ENCODE results near the gene SENP6.
"Not testable (repeated sequence)": the region's sequence is repeated elsewhere in the genome, so short reads cannot be mapped to it uniquely, and the experiment has no call there.

The SENP6 gene

DNA sequence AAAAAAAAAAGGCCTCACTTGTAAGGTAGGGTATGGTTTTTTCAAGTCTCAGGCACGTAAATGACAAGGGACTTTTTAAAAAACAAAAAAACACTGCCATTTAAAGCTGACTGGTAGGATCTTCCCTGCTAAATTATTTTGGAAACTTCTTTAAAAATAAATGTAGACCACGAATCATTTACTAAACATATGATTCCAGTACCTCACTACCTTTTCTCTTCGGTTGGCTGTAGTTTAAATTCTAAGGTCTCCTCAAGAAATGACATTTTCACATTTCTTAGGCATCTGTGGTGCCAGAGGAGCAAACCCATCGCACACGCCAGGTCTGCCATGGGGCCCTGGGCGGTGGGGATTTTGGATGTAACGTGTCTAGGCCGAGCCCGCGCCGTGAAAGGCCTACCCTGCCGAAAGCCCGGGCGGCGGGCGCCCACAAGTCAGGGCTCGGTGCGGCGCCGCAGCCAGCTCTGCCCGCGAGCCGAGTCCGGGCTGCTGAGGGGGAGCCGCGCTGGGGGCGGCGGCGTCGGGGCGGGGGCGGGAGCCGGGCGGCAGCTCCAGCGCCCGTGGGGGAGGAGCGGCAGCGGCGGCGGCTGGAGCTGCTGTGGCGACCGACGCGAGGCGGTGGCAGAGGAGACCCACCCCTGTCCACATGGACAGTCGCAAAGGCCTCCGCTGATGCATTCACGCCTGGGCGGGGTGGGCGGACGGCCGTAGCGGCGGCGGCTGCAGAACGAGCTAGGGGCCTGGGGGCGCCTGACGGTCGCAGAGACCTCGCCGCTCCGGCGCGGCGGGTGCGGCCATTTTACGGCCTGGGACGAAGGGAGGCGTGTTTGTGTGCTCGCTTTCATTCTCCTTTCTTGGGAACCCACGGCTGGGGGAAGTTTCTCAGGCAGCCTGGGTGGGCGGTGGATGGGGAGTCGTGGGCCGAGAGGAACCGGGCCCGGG is at the start of gene SENP6:
SENP6 (plus strand) TSS at position 577 of the 942 bp plus-strand sequence. CDS start 645 bp downstream, outside the sequence.
- peak; percentile 65 to 66 for DNase-seq (ENCODE audit: low read depth in 2 of 2)

DNA sequence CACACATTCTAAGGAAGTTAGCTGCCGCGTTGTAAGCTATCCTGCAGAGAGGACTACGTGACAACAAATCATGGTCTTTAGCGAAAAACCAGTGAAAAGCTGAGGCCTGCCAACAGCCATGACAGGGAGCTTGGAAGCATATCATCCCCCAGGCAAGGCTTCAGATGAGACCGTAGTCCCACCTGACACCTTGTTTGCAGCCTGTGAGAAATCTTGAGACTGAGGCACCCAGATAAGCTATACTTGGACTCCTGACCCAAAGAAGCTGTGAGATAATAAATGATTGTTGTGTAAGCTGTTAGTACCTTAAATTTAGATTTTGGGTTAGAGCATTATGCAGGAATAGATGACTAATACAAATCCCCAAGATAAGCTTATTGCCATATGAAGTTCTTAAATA is 45.4 kb upstream of the SENP6 start:
- DNase-seq (ENCODE audit: low read depth in 2 of 2): no peak

DNA sequence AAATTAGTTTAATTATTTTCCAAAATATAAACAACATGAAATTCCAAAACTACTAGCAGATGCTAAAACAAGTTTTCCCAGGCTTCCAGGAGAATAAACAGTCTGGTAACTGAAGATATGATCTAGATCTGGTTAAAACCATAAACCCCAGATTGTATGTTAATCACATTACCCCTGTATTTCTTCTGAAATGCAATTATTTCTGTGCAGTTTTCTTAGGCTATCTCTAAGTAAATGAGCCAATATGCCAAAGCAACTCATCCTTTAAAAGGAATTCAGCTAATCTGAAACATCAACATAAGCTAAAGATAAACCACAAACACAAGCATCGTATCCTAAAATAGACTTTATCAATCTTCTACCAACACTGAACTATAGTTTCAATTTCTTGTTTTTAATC is 44.6 kb upstream of the SENP6 start:
- DNase-seq (ENCODE audit: low read depth in 2 of 2): no peak

GRCh38 chr6:75563032-75563431 is 38.6 kb upstream of the SENP6 start:
- DNase-seq (ENCODE audit: low read depth in 2 of 2): no peak

- no peak for DNase-seq (ENCODE audit: low read depth in 2 of 2)
These were observed 35.4 kb upstream of the SENP6 start for GRCh38 chr6:75566137-75566767.

DNA sequence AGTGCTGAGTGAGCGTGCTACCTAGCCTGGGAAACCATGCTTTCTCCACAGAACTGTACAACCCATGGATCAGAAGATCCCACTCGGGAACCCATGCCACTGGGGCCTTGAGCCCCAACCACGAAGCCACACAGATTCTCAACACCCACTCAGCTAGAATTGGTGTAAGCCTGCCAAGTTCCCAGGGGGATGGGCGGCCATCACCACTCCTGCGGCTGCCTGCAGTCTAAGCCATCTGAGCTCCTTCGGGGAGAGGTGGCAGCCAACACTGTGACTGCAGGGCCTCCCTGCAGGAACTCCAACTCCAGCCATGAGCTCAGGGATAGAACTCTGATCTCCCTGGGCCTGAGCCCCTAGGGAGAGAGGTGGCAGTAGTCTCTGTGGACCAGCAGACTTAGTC is 33.6 kb upstream of the SENP6 start:
- DNase-seq (ENCODE audit: low read depth in 2 of 2): no peak

DNA sequence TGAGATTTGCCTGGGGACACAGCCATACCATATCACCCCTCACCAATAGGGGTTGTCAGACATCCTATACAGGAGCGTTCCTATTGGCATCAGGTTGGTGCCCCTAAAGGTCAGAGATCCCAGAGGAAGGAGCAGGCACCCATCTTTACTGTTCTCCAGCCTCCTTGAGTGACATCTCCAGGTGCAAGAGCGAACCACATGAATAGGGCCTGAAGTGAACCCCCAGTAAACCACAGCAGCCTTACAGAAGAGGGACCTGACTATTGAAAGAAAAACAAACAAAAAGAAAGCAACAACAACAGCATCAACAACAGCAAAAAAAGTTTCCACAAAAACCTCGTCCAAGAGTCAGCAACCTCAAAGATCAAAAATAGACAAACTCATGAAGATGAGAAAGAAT is 32.7 kb upstream of the SENP6 start:
- DNase-seq (ENCODE audit: low read depth in 2 of 2): no peak

DNA sequence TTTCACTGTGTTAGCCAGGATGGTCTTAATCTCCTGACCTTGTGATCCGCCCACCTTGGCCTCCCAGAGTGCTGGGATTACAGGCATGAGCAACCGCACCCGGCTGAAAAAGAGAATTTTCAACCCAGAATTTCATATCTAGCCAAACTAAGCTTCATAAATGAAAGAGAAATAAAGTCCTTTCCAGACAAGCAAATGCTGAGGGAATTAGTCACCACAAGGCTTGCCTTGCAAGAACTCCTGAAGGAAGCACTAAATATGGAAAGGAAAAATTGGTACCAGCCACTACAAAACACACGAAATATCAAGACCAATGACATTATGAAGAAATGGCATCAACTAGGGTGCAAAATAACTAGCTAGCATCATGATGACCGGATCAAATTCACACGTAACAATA is 31.0 kb upstream of the SENP6 start:
- DNase-seq (ENCODE audit: low read depth in 2 of 2): not testable (repeated sequence)

GRCh38 chr6:75572072-75572471 is 29.6 kb upstream of the SENP6 start:
- no peak for DNase-seq (ENCODE audit: low read depth in 2 of 2)

GRCh38 chr6:75579951-75580350 is 21.7 kb upstream of the SENP6 start:
- no peak for DNase-seq (ENCODE audit: low read depth in 2 of 2)

DNA sequence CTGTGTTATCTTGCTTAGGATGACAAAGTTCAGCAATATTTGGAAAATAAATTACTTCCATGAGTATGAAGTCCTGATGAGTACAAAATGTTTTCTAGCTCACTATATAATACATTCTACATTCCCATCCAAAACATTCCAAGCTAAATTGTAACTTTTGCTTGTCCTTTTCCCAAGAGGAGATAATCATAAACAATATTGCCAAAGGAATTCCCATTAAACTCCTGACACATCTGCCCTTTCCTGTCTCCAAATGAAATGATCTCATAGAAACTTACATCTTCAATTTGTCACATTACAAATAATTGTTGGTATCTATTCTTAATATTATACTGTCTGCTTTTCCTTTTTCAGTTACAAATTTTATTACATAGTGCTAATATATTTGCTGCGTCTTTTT is 20.4 kb upstream of the SENP6 start:
- DNase-seq (ENCODE audit: low read depth in 2 of 2): no peak

- DNase-seq (ENCODE audit: low read depth in 2 of 2): not testable (repeated sequence)
These were observed 17.1 kb upstream of the SENP6 start for GRCh38 chr6:75584552-75584951.

DNA sequence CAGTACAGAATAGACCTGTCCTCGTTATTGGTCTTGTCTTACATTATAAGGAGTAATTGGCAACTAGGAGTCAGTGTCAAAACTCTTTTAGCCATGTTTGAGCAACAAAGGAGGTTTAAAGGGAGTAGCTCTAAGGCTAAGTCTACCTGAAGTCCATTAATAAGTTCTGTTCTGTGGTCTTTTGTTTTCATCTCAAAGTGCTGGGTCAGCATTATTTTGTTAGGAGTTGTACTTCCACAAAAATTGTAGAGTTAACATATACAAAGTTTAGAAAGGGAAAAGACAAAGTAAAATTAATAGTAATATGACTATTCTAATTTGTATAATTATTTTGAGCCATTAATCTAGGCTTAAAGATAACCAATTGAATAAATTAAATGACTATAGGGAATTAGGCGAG is 12.7 kb upstream of the SENP6 start:
- DNase-seq (ENCODE audit: low read depth in 2 of 2): no peak

DNA sequence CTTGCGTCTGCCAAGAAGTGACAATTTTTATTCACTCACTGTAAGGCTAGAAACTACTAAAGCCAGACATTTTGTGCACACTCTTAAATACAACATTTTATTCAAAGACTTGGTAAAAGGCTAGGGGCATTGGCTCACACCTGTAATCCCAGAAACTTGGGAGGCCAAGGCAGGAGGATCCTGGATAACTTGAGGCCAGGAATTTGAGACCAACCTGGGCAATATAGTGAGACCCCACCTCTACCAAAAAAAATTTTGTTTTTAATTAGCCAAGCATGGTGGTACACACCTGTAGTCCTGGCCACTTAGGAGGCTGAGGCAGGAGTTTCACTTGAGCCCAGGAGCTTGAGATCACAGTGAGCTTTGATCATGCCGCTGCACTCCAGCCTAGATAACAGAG is 11.3 kb upstream of the SENP6 start:
- no peak for DNase-seq (ENCODE audit: low read depth in 2 of 2)

GRCh38 chr6:75596380-75596779 is 5.3 kb upstream of the SENP6 start:
- not testable (repeated sequence) for DNase-seq (ENCODE audit: low read depth in 2 of 2)

GRCh38 chr6:75600768-75601167 is 912 bp upstream of the SENP6 start:
- DNase-seq (ENCODE audit: low read depth in 2 of 2): no peak

GRCh38 chr6:75602246-75603105 is 796 bp downstream of the SENP6 start:
- no peak for DNase-seq (ENCODE audit: low read depth in 2 of 2)

DNA sequence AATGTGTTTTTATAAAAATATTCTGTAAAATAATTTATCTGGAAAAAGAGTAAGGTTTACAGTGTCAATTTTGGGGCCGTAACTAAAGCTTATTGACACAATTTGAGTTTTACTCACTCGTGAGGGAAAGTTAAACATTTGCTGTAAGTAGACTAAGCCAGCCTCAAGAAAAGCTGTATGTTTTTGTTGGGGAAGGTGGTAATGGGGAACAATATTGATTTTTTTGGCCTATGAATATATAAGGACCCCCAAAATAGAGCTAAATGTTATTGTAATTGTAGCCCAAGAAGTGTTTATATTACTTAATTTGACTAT is 1.4 kb downstream of the SENP6 start:
- DNase-seq (ENCODE audit: low read depth in 2 of 2): no peak

- no peak for DNase-seq (ENCODE audit: low read depth in 2 of 2)
These were observed 2.6 kb downstream of the SENP6 start for GRCh38 chr6:75604294-75604693.

- DNase-seq (ENCODE audit: low read depth in 2 of 2): no peak
These were observed 4.0 kb downstream of the SENP6 start for GRCh38 chr6:75605635-75606034.

DNA sequence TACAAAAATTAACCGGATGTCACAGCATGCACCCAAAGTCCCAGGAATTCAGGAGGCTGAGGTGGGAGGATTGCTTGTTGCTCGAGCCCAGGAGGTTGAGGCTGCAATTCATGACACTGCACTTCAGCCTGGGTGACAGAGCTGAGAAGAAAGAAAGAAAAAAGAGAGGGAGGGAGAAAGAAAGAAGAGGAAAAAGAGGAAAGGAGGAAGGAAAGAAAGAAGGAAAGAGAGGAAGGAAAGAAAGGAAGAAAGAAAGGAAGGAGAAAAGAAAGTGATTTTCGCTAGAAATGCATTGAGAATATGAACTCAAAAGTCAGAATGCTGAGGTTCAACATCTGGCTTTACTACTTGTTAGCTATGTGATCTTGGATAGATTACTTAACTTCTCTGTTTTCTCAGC is 6.6 kb downstream of the SENP6 start:
- DNase-seq (ENCODE audit: low read depth in 2 of 2): no peak

DNA sequence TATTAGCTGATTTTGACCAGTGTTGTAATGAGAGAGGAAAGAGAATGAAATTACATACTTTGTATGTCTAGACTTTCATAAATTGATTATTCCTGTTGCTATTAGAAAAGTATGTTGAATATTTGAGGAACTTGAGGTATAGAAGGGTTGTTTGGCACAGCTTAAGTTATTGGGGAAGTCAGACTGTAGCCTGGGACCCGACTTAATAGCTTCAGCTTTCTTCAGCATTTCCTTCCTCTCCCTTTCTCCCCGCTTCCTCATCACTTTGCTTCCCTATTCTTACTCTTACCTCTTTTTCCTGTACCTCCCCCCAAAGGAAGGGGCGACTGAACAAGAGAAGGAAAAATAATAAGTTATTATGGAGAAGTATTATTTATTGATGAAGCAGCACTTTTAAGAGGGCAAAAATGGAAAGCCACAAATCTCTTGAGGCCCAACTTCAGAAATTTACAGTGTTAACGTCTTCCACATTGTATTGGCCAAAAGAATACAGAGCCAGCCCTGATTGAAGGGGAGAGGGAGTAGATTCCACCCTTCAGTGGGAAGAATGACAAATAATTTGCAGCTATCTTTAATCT is 7.4 kb downstream of the SENP6 start:
- DNase-seq (ENCODE audit: low read depth in 2 of 2): no peak
